HG02981 (cell line): ENCODE results near the gene SMAD6.
A peak's percentile ranks its signal among the peaks of the same experiment; 100 is the strongest.

Experiments used
- ATAC-seq: cut with Tn5 transposase; IDR thresholded peaks from one replicate; pipeline ENCODE4 v1.9.1; 2021; ENCODE audit warnings: mild to moderate bottlenecking, moderate library complexity; ENCODE audit not compliant: unreplicated experiment

SMAD6 gene

GRCh38 chr15:66702035-66702786 lies at the start of gene SMAD6:
Gene SMAD6 (plus strand): TSS chr15:66702236. CDS start chr15:66703259, 1,023 bp downstream.
- peak; percentile 26 for ATAC-seq

DNA sequence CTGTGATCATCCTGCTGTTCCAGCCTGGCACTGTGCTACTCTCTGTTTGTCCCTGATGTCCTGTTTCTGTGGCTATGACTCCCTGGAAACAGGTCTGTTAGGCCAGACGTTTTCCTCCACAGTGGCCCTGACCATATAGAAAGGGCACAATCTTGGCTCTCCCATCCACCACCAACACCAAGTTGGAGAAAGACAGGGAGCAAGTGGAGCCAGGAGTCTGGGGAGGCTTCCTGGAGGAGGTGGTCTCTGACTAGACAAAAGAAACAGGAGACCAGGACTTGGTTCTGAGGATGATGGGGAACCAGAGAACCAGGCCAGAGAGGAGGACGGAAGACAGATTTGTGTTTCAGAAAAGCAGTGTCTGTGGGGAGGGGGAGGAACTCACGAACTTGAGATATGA lies 49.2 kb upstream of the SMAD6 start:
- no peak for ATAC-seq

GRCh38 chr15:66653398-66653797 lies 48.6 kb upstream of the SMAD6 start:
- no peak for ATAC-seq

GRCh38 chr15:66653852-66654251 lies 48.2 kb upstream of the SMAD6 start:
- no peak for ATAC-seq

- no peak for ATAC-seq
Measured at GRCh38 chr15:66654361-66654738, 47.7 kb upstream of the SMAD6 start.

DNA sequence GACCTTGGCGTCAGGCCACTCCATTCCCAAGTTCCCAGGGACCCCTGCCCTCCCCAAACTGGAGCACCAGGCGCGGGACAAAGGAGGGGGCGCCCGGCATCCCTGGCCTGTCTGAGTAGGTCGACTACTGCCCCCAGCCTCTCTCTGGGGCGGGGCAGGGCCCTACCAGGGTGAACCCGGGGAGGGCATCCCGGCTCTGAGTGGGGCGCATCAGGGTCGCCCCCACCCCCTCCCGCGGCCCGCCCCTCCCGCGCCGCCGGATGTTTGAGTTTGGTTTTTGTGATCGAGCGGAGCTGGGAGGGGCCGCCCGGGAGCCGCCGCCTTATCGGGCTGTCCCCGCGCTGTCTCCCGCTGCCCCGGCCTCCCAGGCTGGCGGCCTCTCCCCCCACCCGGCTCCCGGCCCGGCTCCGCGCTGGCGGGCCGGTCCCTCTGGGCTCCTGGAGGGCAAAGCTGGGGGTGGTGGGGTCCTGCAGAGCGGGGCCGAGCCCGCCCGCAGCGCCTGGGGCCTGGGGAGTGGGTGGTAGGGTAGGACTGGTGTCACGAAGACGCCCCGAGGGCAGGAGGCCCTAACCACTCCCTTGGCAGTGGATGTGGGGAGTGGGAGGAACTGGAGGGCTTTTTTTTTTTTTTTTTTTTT lies 47.2 kb upstream of the SMAD6 start:
- ATAC-seq = no peak

DNA sequence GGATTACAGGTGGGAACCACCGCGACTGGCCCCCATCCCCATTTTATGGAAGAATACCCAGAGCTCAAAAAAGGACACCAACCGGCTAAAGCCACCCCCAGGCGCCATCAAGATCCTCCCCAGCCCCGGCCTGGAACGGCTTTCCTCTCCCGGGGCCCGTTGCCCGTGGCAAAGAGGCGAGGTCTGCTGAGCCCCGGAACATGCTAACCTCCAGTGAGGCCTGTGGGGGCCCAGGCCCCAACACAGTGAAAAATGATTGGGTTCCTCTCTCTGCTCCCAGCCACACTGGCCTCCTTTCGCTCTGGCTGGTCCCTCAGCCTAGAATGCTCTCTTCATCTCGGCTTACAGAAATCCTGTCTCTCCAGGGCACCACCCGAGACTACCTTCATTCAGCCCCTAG lies 46.5 kb upstream of the SMAD6 start:
- ATAC-seq = no peak

GRCh38 chr15:66655997-66656396 lies 46.0 kb upstream of the SMAD6 start:
- ATAC-seq = no peak

DNA sequence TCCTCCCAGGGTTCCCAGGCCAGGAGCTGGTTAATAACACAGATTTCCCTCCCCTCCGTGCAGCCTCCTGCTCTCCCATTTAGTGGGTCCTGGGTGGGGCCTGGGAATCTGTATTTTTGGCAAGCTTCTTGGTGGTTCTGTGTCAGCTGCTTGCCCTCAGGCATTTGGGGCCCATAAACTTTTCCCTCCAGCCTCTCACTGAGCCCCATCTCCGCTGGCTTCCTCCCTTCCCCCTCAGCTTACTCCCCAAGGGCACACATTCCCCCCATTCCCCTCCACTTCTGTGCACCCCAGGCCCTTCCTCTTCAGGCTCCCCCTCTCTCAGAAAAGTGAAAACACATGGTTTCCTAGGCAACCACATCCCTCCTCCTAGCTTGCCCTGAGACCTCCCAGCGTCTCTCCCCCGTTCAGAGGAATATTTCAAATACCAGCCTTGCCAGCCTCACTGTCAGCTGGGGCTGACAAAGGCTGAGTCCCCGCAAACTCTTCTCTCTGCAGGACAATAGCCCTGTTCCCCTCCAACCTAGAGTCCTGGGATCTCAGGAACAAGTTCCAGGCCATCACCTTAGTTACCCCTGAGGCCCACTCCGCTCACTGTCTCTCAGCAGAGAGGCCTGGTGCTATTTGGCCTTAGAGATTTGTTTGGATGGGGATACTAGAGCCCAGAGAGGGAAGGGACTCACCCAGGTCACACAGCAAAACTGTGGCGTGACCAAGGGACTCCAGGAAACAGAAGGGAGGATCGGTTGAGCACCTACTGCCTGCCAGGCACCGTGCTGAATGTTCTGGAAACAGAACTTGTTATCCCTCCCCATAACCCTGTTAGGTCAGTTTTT lies 44.6 kb upstream of the SMAD6 start:
- no peak for ATAC-seq

DNA sequence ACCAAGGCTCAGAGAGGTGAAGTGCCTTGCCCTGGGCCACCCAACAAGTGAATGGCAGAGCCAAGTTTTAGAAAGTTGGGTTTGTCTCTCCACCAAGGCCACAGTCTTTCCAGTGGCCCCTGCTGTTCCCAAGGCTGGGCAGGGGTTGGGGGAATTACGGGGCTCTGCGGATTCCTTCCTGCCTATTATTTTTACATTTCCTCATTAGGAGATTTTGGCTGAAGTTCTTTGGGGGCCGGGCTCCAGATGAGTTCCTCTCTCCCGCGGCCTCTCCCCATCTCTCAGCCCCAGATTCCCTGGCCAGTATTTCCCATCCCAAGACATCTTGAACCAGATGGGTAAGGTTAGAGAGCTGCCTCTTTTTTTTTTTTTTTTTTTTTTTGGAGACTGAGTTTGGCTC lies 44.0 kb upstream of the SMAD6 start:
- ATAC-seq = no peak

DNA sequence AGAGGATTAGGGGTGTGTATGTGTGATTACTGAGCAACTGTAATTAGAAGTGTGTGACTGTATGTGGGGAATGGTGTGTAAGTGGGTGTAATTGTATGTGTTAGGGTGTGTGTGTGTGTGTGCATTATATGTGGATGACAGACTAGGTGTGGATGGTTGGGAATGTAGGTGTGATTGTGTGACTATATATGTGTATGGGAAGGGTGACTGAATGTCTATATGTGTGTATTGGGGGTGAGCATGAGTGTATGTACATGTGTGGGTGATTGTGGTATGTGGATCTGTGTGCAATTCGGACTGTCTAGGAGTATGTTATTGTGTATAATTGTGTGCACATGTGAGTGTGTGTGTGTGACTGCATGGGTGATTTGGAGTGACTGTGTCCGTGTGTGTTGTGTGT lies 43.2 kb upstream of the SMAD6 start:
- no peak for ATAC-seq

DNA sequence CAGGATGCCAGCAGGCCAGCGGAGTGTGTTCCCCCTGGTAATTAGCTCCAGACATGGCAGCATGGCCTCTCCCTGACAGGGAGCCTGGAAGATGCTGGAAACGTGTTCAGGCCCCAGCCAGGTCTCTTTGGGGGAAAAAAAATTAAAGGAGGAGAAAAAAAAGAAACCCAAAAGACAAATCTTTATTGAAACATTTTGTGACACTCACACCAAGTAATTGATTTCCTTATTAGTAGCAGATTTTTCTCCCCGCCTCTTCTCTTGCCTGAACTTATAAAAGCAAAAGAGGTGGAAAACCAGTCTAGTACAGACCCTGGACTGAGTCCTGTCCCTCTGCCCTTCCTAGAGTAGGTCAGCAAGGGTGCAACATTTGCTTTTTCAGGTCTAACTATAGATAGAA lies 42.7 kb upstream of the SMAD6 start:
- no peak for ATAC-seq

DNA sequence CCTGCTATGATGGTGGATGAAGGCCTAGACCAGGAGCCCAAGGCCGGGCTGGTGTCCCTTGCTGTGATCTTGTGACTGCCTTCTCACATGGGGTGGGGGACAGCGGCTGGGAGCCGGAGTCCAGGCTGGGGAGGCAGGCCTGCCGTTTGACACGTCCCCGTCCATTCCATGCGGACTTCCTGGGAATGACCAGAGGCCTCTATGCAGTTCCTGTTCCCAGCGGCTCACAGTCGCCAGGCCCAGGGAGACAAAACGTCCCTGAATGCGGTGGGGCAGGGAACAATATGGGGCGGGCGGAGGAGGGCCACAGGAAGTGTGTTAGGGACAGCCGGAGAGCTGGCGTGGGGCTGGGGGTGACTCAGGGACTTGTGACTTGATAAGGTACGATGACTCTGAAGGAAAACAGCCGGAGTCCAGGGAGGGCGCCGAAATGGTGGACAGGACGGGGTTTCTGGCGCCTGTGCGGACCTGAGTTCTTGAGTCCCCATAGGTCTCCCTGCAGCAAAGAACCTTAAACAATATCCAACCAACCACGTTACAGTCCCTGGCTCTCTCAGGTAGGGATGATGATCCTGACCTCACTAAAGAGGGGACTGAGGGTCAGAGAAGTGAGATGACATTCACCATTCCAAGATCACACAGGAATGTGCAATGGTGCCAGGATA lies 40.5 kb upstream of the SMAD6 start:
- ATAC-seq = no peak

DNA sequence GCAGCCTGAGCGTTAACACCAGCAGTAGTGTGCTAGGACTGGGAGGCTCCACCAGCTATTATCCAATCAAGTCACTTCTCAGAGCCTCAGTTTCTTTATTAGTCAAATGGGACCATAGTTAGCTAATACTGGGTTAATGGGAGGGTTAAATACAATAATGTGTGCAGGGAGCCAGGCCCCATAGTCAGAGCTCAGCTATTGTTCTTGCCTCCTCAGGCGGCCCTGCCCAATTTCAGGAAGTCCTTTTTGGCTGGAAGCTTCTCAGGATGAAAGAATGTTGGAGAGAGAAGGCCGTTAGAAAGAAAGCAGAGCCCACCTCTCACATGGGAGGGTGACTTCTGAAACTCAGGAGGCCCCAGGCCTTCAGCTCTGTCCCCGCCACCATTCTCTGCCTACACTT lies 39.5 kb upstream of the SMAD6 start:
- ATAC-seq = no peak

- ATAC-seq = no peak
Measured at GRCh38 chr15:66663664-66664063, 38.4 kb upstream of the SMAD6 start.

- ATAC-seq = no peak
Measured at GRCh38 chr15:66670175-66670574, 31.9 kb upstream of the SMAD6 start.

DNA sequence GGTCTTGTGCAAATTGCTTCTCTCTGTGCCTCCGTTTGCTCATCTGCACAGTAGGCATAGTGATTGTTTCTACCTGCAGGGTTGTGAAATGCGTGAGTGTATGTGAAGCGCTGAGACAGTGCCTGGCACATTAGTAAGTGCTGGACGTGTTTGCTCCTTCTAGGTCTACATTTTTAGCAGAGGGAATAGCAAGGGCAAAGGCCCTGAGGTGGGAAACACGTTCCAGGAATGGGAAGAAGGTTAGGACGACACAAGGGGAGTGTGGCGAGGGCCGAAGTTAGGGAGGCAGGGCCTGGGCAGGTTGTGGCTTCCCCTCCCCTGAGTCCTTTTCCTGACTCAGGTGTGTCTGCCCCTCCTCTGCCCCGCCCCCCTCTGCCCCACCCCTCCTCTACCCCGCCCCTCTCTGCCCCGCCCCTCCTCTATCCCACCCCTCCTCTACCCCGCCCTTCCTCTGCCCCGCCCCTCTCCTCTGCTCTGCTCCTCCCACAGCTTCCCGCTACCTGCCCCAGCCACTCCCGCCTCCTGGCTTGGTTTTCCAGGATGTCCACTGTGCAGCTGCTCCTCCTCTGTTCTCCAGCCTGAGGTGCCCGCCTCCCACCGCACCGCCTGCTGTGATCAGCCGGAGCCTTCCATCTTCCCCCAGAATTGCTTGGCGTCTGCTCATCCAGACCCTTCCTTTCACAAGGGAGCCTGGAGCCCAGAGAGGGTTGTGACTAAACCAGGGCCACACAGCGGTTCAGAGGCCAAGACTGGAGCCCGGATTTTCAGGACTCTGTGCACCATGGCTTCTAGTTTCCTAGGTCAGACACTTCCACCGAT lies 31.1 kb upstream of the SMAD6 start:
- ATAC-seq = no peak

DNA sequence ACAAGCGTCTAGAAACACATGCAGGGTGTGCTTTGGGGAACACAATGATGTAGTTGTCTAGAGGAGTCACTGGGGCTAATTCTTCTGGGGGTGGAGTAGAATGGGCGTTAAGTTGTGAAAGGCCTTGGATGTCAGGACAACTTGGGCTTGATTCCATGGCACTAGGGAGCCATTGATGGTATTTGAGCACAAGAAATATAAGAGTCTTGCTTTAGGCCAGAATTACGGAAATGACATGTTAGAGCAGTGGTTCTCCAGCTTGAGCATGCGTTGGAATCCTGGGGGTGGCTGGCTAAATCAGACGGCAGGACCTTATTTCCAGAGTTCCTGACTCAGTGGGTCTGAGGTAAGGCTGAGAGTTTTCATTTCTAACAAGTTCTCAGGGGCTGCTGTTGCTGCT lies 29.2 kb upstream of the SMAD6 start:
- ATAC-seq = no peak

- ATAC-seq = no peak
Measured at GRCh38 chr15:66673410-66674322, 28.4 kb upstream of the SMAD6 start.
